Psoas muscle (tissue), 8 donors: Measurements from ENCODE around the gene RXFP1. TPM values are rescaled to one million over a fixed set of nuclear protein-coding genes. Genes with fewer than 3 reads are reported as not detected.

Source experiments
- ATAC-seq, 4 donors: fragments of 200-7000 bp; cut with Tn5 transposase; one replicate each; pipeline ENCODE4 v1.9.1; 2020; ENCODE audit warnings: moderate library complexity in 3 of 4, mild to moderate bottlenecking in 2 of 4
- DNase-seq, 2 donors: peaks; one replicate each; pipeline ENCODE4 v3.0.0-alpha.2; 2020
- H3K27ac ChIP-seq: fragments of 200-600 bp; one replicate; pipeline ENCODE4 v1.8.0; 2022
- H3K27me3 ChIP-seq, 3 donors: fragments of 200-600 bp in 1 of 3; one replicate each; pipeline versions ENCODE4 v1.6.1 to v1.8.0; 2013 to 2022; ENCODE audit warnings: low read length in 2 of 3, mild to moderate bottlenecking in 2 of 3, moderate library complexity in 1 of 3; ENCODE audit not compliant: insufficient read depth in 3 of 3
- H3K36me3 ChIP-seq, 2 donors: fragments of 200-600 bp in 1 of 2; one replicate each; pipeline versions ENCODE4 v1.6.1 to v1.8.0; 2013 to 2022; ENCODE audit warnings: low read depth in 1 of 2, mild to moderate bottlenecking in 1 of 2, moderate library complexity in 1 of 2; ENCODE audit not compliant: insufficient read depth in 1 of 2
- H3K4me1 ChIP-seq: fragments of 200-600 bp; one replicate; pipeline ENCODE4 v1.8.0; 2022
- H3K4me3 ChIP-seq: fragments of 200-600 bp; one replicate; pipeline ENCODE4 v1.8.0; 2022; ENCODE audit warnings: mild to moderate bottlenecking
- H3K9me3 ChIP-seq: fragments of 200-600 bp; one replicate; pipeline ENCODE4 v1.8.0; 2022
- WGBS, 3 donors: extraction: QIAGEN DNeasy Blood & Tissue Kit; methylation state at CpG; one replicate each; pipeline versions ENCODE4 v1.1.6 to v1.1.7; 2013; 5-methylcytosine and 5-hydroxymethylcytosine counted together
- intact Hi-C, 2 donors: fragments of 100-400 bp; cut with DNase I; formaldehyde crosslinking; loops; one replicate each; pipeline versions ENCODE4 v1.11.0 to v1.14.2; 2022
- polyA plus RNA-seq, 3 donors: library from polyadenylated mRNA; stranded (reverse); fragments of 200-250 nt; gene quantifications; one replicate each; pipeline ENCODE4 v1.2.3, GENCODE V29; 2013
- total RNA-seq, 4 donors: library from RNA; stranded (reverse); fragmentation: NEBNext Ultra II Directional in 2 of 4; extraction: Animal tissue kit (Norgen Biotek cat#: 25700) in 2 of 4; gene quantifications; one replicate each; pipeline versions ENCODE4 v1.2.1 to v1.2.4, GENCODE V29; 2021 to 2023
- TF ChIP-seq, protein P1 (sequence below): fragments of 200-600 bp; IDR thresholded peaks from one replicate; pipeline ENCODE4 v1.8.0; 2022; ENCODE audit warnings: antibody characterized with exemption
- donor health status: healthy with polysubstance abuse.
- donor health status: DM: no; HTN: no; CAD: no; lungs with moderate emphysema.
- donor health status: Bipolar disorder and iron deficiency.
- donor health status: healthy.
- donor health status: DM: yes; HTN: yes; CAD: no.
- donor health status: DM: no; HTN: no; CAD: no.
- donor health status: DM: no; HTN: no; CAD: no.
- donor health status: DM: yes; HTN: yes; CAD: no.

Gene RXFP1
- total and polyA plus RNA-seq, 7 donors = 0.01 TPM; not detected in 6

DNA sequence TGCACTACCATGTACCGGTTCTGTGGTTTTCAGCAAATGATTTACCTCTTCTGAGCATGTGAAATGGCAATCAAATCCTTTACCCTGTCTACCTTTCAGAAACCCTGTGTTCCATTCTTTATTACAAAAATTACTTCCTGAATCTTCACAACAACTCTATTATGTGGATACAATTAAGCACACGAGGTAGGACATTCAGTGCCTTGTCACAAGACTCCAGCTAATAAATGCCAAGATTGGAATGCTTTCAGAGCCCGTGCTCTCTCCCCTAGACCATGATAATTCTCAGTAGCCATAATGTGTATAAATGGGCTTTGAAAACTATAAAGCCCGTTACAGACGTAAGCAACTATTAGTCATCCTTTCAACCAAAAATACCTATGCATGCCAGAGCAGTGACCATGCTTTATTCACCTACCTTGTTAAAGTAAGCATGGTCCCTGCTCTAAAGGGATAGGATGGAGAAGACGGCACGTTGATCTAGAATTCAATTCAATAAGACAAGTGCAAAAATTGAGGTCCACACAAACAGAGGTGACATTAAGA lies 2.4 kb downstream of the RXFP1 start:
- H3K27ac ChIP-seq = no peak overlapping the region
- TF ChIP-seq, protein P1, sequence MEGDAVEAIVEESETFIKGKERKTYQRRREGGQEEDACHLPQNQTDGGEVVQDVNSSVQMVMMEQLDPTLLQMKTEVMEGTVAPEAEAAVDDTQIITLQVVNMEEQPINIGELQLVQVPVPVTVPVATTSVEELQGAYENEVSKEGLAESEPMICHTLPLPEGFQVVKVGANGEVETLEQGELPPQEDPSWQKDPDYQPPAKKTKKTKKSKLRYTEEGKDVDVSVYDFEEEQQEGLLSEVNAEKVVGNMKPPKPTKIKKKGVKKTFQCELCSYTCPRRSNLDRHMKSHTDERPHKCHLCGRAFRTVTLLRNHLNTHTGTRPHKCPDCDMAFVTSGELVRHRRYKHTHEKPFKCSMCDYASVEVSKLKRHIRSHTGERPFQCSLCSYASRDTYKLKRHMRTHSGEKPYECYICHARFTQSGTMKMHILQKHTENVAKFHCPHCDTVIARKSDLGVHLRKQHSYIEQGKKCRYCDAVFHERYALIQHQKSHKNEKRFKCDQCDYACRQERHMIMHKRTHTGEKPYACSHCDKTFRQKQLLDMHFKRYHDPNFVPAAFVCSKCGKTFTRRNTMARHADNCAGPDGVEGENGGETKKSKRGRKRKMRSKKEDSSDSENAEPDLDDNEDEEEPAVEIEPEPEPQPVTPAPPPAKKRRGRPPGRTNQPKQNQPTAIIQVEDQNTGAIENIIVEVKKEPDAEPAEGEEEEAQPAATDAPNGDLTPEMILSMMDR = no peak
- H3K9me3 ChIP-seq = no peaks in the 10 kb centered on the region
- no peaks in the 10 kb centered on the region for H3K27me3 ChIP-seq
- WGBS, 3 donors = 70 to 71% (median 71%) methylated on average over 7 of the region's 7 CpGs
- H3K36me3 ChIP-seq = no peaks in the 10 kb centered on the region
- DNase-seq (no peak), ATAC-seq (no peak)
- no peak overlapping the region for H3K4me3 ChIP-seq
- H3K4me1 ChIP-seq = no peaks in the 10 kb centered on the region
- intact Hi-C loops = no loop called here

DNA sequence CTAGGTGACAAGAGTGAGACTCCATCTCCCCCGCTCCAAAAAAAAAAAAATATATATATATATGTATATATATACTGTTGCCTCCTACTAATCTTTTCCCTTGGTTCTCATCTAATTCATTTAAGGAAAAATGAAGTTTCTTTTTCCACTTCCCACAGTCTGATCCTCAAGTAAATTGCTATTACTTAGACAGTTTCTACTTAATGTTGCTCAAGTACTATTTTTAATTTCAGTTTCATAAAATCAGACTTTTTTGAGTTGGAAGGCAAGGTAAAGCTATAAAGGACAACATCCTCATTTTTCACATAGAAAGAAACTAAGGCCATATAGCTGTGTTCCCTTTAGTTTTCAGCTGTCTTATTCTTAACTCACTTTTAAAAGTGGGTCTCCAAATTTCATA lies 5.8 kb downstream of the RXFP1 start:
- intact Hi-C loops = no loop called here
- H3K9me3 ChIP-seq = no peaks in the 10 kb centered on the region
- TF ChIP-seq, protein P1 = no peak

DNA sequence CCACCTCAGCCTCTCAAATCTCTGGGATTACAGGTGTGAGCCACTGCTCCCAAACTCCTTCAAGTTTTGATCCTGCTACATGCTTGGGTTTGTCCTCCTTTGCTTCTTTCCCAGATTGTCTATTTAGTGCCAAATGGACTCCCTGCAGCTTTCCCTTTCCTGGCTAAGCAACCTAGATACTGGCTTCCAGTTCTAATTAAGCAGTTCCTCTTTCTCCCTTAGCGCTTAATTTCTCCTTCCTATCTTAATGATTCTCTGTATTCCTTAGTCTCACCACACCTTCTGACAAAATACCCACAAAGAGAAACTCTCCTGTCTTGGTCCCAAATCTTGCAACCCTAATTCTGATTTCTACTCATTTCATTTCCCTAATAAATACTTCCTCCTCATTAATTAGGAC lies 7.8 kb downstream of the RXFP1 start:
- intact Hi-C loops = no loop called here
- no peak overlapping the region for H3K4me3 ChIP-seq
- H3K36me3 ChIP-seq = no peaks in the 10 kb centered on the region
- ATAC-seq (no peak), DNase-seq (no peak)
- no peaks in the 10 kb centered on the region for H3K4me1 ChIP-seq
- no peak overlapping the region for H3K27ac ChIP-seq
- no peaks in the 10 kb centered on the region for H3K9me3 ChIP-seq
- no peaks in the 10 kb centered on the region for H3K27me3 ChIP-seq
- WGBS, 3 donors = 80 to 84% (median 83%) methylated on average over 1 of the region's 1 CpG
- TF ChIP-seq, protein P1 = no peak

More for the DNA sequence above, 5.8 kb downstream of the RXFP1 start:
- no peak overlapping the region for H3K27ac ChIP-seq
- WGBS, 3 donors = 81 to 100% (median 100%) methylated on average over 1 of the region's 1 CpG
- DNase-seq = no peak
- H3K36me3 ChIP-seq = no peaks in the 10 kb centered on the region
- no peak overlapping the region for H3K4me3 ChIP-seq
- no peak for ATAC-seq
- no peaks in the 10 kb centered on the region for H3K4me1 ChIP-seq
- H3K27me3 ChIP-seq = no peaks in the 10 kb centered on the region

DNA sequence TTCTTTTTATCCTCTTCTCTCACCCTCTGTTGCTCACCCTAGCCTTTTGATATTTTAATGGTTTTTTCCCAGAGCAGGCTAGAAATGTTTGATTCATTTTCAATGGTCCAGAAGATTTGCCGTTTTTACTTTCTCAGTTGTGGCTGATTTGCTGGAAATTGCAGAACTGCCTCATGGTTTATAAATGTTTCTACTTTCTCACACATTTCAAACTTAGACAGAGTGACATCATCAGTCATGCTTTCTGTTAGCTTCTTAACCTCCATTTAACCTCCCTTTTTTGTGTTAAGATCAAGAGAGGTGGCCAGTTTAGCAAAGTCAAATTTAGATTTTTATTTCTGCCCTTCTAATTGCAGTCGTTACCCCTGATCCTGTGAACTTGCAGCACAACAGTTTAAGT lies 8.7 kb downstream of the RXFP1 start:
- Histone ChIP-seq H3K4me1 (no peaks in the 10 kb centered on the region), H3K27ac (no peak overlapping the region), H3K9me3 (no peaks in the 10 kb centered on the region), H3K4me3 (no peak overlapping the region), H3K27me3 (no peaks in the 10 kb centered on the region), H3K36me3 (no peaks in the 10 kb centered on the region)
- DNase-seq (no peak), ATAC-seq (no peak)
- whole genome bisulfite sequencing, 3 donors = 19 to 42% (median 25%) methylated on average over 2 of the region's 2 CpGs
- intact Hi-C loops = no loop called here
- TF ChIP-seq, protein P1 = no peak

DNA sequence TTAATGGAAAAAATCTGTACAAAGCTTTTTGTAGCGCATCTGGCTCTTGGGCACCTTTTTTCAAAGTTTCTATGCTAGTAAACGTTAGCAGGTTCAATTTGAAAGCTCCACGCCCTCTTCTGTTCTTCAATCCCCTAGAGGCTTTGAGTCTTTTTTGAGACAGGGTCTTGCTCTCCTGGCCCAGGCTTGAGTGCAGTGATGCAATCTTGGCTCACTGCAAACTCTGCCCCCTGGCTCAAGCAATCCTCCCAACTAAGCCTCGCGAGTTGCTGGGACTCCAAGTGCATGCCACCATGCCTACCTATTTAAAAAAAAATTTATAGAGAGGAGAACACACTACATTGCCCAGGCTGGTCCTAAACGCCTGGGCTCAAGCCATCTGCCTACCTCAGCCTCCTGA lies 9.2 kb downstream of the RXFP1 start:
- WGBS, 3 donors = 45 to 64% (median 60%) methylated on average over 6 of the region's 6 CpGs
- Histone ChIP-seq H3K4me3 (no peak overlapping the region), H3K4me1 (no peaks in the 10 kb centered on the region), H3K9me3 (no peaks in the 10 kb centered on the region), H3K36me3 (no peaks in the 10 kb centered on the region), H3K27ac (no peak overlapping the region), H3K27me3 (no peaks in the 10 kb centered on the region)
- ATAC-seq (no peak), DNase-seq (no peak)
- intact Hi-C loops = no loop called here
- TF ChIP-seq, protein P1 = no peak
